Activated T-helper 1 cell treated with anti-CD3 and anti-CD28 coated beads, Interleukin-12 subunit alpha, Interleukin-12 subunit beta, Interleukin-2, Interleukin-4 antibody, amounts not matched to agents 30 ng/mL and 10 ng/mL and 1 ng/mL, durations not matched to agents 14 hours and 24 hours and 36 hours (primary cell): Measurements from ENCODE around the gene IFT122. TPM values are rescaled to one million over a fixed set of nuclear protein-coding genes. Genes with fewer than 3 reads are reported as not detected.
"Not testable (repeated sequence)": the region's sequence is repeated elsewhere in the genome, so short reads cannot be mapped to it uniquely, and the experiment has no call there.

Experiments
- DNase-seq: peaks from one replicate; pipeline ENCODE4 v3.0.0; 2021; ENCODE audit warnings: low spot score
- H3K27ac Mint-ChIP-seq: one replicate; pipeline ENCODE4 v1.8.0; 2021; ENCODE audit warnings: mild to moderate bottlenecking, mixed read lengths
- H3K27me3 Mint-ChIP-seq: one replicate; pipeline ENCODE4 v1.8.0; 2022; ENCODE audit warnings: mild to moderate bottlenecking, moderate library complexity, mixed read lengths; ENCODE audit not compliant: insufficient read depth
- H3K36me3 Mint-ChIP-seq: one replicate; pipeline ENCODE4 v1.8.0; 2021; ENCODE audit warnings: low read depth, mixed read lengths
- H3K4me1 Mint-ChIP-seq: one replicate; pipeline ENCODE4 v1.8.0; 2021; ENCODE audit warnings: low read depth, mixed read lengths
- H3K4me3 Mint-ChIP-seq: one replicate; pipeline ENCODE4 v1.8.0; 2021; ENCODE audit warnings: mild to moderate bottlenecking, moderate library complexity, mixed read lengths
- H3K9me3 Mint-ChIP-seq: one replicate; pipeline ENCODE4 v1.8.0; 2021; ENCODE audit warnings: mixed read lengths
- intact Hi-C: fragments of 100-400 bp; cut with micrococcal nuclease; formaldehyde crosslinking; loops from one replicate; pipeline ENCODE4 v1.15.1; 2024
- total RNA-seq: library from RNA; stranded (reverse); gene quantifications from 2 replicates; pipeline ENCODE4 v1.2.3, GENCODE V29; 2022

The IFT122 gene
- total RNA-seq, 1 donor from 2014 or later, result 10.0 TPM

DNA sequence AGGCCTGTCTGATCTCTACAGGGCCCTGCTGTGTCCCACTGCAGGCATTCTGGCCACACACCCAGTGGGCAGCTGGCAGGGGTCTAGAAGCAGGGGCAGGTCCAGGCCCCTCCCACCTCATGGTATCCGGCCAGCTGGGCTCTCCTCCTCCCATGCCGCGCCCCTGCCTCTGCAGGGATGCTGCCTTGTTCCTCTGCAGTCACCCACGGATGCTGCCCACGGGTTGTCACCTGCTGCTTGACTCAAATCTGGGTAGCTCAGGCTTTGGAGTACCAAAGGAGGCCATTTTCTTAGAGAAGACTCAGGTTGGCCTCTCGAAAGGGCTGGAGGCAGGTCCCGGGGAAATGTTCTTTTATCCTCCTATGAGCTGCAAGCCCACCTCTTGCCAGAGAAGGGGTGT, 36.6 kb upstream of the IFT122 start:
- Mint-ChIP-seq H3K9me3 (no peaks in the 10 kb centered on the region), H3K27ac (no peak overlapping the region)

DNA sequence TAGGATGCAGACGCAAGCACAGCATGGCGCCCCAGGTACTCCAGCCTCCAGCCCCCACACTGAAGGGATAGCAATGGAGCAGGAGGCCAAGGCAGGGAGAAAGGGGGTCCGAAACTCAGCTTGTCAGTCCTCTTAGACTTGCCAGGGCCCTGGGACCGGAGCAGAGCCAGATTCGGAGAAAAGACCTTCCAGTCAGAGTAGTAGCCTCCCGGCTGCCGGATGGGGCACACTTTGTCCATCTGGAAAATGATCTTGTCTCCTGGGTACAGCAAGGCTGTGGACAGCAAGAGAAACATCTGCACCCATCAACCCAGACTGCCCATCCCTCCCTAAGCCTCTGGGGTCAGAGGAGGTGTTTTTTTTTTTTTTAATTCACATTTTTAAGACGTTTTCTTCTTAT, 35.9 kb upstream of the IFT122 start:
- Mint-ChIP-seq H3K9me3 (no peaks in the 10 kb centered on the region), H3K4me3 (no peak overlapping the region), H3K27ac (no peak overlapping the region), H3K36me3 (no peaks in the 10 kb centered on the region), H3K27me3 (no peaks in the 10 kb centered on the region), H3K4me1 (peaks cover 7% of the 10 kb centered on the region)
- no peak for DNase-seq
- intact Hi-C loops, result no loop called here

More for the DNA sequence above, 36.6 kb upstream of the IFT122 start:
- Mint-ChIP-seq H3K4me3 (no peak overlapping the region), H3K27me3 (no peaks in the 10 kb centered on the region), H3K36me3 (no peaks in the 10 kb centered on the region), H3K4me1 (peaks cover 10% of the 10 kb centered on the region)
- DNase-seq, result no peak
- intact Hi-C loops, result no loop called here

DNA sequence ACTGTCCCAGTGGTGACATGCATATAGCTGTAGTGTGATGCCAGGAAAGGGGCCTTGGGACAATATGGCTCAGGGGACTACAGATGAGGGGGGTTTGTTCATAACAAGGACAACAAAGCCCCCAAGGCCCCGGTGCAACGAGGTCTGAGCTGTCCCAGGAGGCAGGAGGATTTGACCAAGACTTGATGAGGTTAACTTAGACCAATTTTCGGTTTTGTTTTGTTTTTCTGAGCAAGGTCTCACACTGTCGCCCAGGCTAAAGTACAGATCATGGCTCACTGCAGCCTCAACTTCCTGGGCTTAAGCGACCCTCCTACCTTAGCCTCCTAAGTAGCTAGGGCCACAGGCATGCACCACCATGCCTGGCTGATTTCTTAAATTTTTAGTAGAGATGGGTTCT, 35.4 kb upstream of the IFT122 start:
- Mint-ChIP-seq H3K27ac (no peak overlapping the region), H3K4me3 (no peak overlapping the region), H3K9me3 (no peaks in the 10 kb centered on the region), H3K4me1 (peaks cover 3% of the 10 kb centered on the region), H3K27me3 (no peaks in the 10 kb centered on the region), H3K36me3 (no peaks in the 10 kb centered on the region)
- no peak for DNase-seq
- intact Hi-C loops, result no loop called here

DNA sequence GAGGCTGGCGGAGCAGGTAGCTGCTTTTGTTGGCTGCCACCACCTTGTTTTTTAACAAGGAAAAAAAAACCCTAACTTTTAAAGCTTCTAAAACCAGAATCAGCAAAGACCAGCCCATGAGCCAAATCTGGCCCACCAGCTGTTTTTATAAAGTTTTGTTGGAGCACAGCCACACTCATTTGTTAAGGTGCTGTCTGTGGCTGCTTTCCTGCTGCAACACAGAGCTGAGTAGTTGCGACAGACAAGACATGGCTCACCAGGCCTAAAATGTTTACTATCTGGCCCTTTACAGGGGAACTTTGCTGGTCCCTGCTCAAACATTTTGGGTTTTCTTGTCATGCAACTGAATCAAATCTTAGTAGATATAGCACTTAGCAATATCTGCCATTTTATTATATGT, 30.5 kb upstream of the IFT122 start:
- Mint-ChIP-seq H3K9me3 (no peaks in the 10 kb centered on the region), H3K27me3 (peaks cover 6% of the 10 kb centered on the region), H3K4me1 (no peaks in the 10 kb centered on the region), H3K36me3 (no peaks in the 10 kb centered on the region), H3K4me3 (no peak overlapping the region), H3K27ac (no peak overlapping the region)
- intact Hi-C loops, result no loop called here
- no peak for DNase-seq

DNA sequence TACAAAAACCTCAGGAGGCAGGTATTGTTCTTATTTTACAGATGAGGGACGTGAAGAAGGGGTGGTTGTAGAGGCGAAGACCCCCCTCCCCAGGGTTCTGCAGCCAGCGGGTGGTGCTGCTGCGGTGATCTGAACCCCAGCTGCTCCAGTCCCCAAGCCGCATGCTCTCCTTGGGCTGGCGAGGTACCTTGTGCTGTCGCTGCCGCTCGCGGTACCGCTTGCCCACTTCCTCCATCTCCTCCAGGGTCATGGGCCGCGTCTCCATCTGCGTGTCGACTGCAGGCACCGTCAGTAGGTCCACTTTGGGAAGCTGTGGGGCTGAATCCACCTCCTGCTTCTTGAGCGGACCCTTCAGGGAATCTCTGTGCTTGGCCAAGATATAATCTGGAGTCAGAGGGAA, 29.1 kb upstream of the IFT122 start:
- intact Hi-C loops, result no loop called here
- no peaks in the 10 kb centered on the region for H3K4me1 Mint-ChIP-seq
- H3K27ac Mint-ChIP-seq, result no peak overlapping the region
- DNase-seq, result no peak
- H3K36me3 Mint-ChIP-seq, result no peaks in the 10 kb centered on the region
- peaks cover 6% of the 10 kb centered on the region for H3K27me3 Mint-ChIP-seq
- no peaks in the 10 kb centered on the region for H3K9me3 Mint-ChIP-seq
- no peak overlapping the region for H3K4me3 Mint-ChIP-seq

DNA sequence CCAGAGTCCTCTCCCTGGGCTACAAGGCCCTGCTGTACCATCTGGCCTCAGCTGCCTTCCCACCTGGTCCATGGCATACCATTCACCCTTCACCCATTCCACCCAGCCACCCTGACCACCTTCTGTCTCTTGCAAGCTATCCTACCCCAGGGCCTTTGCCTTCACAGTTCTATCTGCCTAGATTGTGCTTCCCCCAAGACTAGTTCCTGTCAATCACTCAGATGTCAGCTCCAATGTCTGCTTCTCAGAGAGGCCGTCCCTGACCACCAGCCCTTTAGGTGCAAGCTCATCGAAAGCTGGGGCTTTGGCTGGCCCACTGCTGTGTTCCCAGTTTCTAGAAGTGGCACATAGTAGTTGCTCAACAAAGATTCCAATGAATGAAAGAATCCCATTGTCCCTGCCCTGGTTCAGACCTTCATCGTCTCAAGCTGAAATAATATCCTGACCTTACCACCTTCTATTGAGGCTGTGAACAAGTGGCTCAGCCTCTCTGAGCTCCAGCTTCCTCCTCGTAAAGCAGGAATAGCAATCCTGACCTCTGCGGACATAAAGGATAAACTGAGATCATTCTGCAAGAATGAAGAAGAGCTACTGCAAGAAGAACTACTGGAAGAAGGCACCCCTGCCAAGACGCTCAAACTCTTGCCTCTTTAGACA, 27.4 kb upstream of the IFT122 start:
- H3K4me1 Mint-ChIP-seq, result no peaks in the 10 kb centered on the region
- intact Hi-C loops, result no loop called here
- no peak overlapping the region for H3K4me3 Mint-ChIP-seq
- H3K27me3 Mint-ChIP-seq, result peaks cover 6% of the 10 kb centered on the region
- H3K9me3 Mint-ChIP-seq, result no peaks in the 10 kb centered on the region
- H3K27ac Mint-ChIP-seq, result no peak overlapping the region
- DNase-seq, result no peak
- no peaks in the 10 kb centered on the region for H3K36me3 Mint-ChIP-seq

DNA sequence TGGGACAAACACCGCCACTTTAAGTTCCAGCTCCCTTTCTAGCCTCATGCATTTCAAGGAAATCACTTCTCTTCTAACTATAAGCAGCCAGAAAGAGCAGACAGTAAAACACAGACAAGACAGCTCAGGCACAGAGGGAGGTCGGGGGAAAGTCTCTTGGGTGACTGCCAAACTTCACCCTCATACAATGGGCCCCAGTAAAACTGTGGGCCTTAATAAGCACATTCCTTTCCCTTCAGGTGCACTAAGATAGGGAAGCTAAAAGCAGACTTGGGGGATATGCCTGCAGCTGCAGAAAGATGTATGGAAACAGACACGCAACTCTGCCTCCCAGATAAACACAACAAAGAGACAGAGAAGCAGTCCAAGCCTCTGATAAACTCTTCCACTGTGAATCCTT, 26.8 kb upstream of the IFT122 start:
- H3K9me3 Mint-ChIP-seq, H3K4me1 Mint-ChIP-seq, intact Hi-C loops, H3K27me3 Mint-ChIP-seq, H3K4me3 Mint-ChIP-seq, H3K36me3 Mint-ChIP-seq, DNase-seq, H3K27ac Mint-ChIP-seq: not testable (repeated sequence)

DNA sequence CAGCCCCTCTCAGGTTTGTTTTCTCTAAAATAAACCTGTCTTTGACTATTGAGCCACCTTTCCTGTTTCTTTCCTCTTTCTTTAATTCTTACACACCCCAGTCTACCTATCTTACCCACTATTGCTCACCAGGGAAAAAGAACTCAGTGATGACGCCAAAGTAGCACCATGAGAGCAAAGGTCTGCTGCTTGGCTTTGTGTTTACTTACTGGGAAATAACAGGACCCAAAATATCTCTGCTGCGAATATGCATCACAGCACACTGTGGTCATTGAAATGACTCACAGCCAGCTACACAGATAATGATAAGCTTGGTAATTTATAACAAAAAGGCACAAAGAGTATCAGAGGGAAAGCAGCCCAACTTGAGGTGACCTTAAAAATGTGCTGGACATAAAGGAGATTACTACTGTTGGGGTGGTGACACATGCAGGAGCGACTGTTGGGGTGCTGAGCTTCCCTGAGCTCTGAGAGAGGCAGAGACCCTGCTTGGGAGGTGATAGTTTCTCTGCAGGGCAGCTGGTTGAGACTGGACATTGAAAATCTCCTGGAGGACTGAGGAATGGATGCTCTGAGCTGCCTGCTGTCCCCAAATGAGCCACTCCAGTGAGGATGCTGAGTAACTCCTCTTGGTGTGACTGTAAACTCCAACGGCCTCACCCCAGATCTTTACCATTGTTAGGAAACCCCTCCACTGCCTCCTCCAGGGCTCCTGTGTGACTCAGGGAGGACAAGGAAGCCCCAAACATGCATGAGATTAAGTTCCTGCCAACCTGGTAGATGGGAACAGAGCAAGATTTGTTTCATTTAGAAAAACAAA, 26.1 kb upstream of the IFT122 start:
- Mint-ChIP-seq H3K4me1 (no peaks in the 10 kb centered on the region), H3K27me3 (peaks cover 6% of the 10 kb centered on the region), H3K36me3 (no peaks in the 10 kb centered on the region), H3K27ac (no peak overlapping the region), H3K9me3 (no peaks in the 10 kb centered on the region), H3K4me3 (no peak overlapping the region)
- intact Hi-C loops, result no loop called here
- DNase-seq, result no peak

DNA sequence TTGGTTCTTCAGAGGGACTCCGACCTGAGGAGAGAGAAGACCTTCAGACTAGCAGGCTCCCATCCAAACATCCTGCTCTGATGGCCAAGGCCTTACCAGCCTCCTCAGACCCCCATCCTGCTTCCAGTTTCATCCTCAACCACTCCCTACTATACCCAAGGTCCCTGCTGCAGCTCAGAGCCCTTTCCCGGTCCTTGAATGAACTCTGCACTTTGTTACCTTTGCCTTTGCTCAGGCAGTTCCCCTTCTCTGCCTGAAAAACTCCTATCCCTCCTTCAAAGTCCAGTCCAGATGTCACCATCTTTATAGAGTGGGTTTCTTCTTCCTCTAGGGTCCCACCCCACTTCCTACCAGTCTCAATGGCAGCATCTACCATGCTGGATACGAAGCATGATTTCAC, 24.6 kb upstream of the IFT122 start:
- H3K9me3 Mint-ChIP-seq, result no peaks in the 10 kb centered on the region
- intact Hi-C loops, result no loop called here

DNA sequence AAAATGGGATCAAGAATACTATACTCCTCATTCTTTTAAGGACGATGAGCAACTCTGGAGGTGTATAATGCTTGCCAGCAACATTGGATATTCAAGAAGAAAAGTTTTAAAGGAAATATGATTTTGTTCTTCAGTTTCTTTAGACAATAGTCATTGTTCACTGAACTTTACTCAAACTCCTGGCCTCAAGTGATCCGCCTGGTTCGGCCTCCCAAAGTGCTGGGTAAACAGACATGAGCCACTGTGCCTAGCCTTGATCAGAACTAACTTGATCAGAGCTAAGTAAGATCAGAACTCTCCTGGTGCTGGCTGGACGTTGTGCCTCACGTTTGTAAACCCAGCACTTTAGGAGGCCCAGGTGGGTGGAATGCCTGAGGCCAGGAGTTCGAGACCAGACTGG, 24.2 kb upstream of the IFT122 start:
- no peaks in the 10 kb centered on the region for H3K36me3 Mint-ChIP-seq
- intact Hi-C loops, result no loop called here
- no peak overlapping the region for H3K27ac Mint-ChIP-seq
- H3K9me3 Mint-ChIP-seq, result no peaks in the 10 kb centered on the region
- DNase-seq, result no peak
- no peaks in the 10 kb centered on the region for H3K4me1 Mint-ChIP-seq
- no peak overlapping the region for H3K4me3 Mint-ChIP-seq
- H3K27me3 Mint-ChIP-seq, result peaks cover 4% of the 10 kb centered on the region

More for the DNA sequence above, 24.6 kb upstream of the IFT122 start:
- Mint-ChIP-seq H3K27ac (no peak overlapping the region), H3K4me3 (no peak overlapping the region), H3K27me3 (peaks cover 6% of the 10 kb centered on the region), H3K36me3 (no peaks in the 10 kb centered on the region), H3K4me1 (no peaks in the 10 kb centered on the region)
- no peak for DNase-seq

DNA sequence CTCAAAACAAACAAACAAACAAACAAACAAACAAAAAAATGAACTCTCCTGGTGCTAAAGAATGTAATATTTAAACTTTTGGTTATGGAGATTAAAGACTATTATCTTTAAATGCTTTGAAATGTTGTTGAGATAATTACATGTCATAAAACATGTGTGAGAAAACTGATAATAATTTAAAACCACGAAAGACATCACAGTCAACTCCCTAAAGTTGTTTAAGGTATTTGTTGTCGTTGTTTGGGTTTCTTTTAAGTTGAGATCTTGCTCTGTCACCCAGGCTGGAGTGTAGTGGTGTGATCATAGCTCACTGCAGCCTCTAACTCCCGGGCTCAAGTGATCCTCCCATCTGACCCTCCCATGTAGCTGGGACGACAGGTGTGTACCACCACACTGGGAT, 23.6 kb upstream of the IFT122 start:
- Mint-ChIP-seq H3K27ac (no peak overlapping the region), H3K4me3 (no peak overlapping the region), H3K27me3 (peaks cover 4% of the 10 kb centered on the region), H3K4me1 (no peaks in the 10 kb centered on the region), H3K9me3 (no peaks in the 10 kb centered on the region), H3K36me3 (no peaks in the 10 kb centered on the region)
- intact Hi-C loops, result no loop called here
- DNase-seq, result no peak

DNA sequence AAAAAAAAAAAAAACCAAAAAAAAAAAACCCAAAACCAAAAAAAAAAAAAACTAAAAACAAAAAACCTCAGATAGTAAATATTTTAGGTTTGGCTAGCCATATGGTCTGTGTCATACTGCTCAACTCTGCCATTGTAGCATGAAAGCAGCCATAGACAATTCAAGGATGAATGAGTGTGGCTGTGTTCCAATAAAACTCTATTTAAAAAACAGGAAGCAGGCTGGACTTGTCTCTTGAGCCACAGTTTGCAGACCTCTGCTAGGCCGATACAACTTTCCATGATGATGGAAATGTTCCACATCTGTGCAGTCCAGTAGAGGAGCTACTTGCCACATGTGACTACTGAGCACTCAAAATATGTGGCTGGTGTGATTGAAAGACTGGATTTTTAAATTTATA, 22.7 kb upstream of the IFT122 start:
- peaks cover 3% of the 10 kb centered on the region for H3K27me3 Mint-ChIP-seq
- no peaks in the 10 kb centered on the region for H3K36me3 Mint-ChIP-seq
- H3K27ac Mint-ChIP-seq, result no peak overlapping the region
- intact Hi-C loops, result no loop called here
- no peaks in the 10 kb centered on the region for H3K4me1 Mint-ChIP-seq
- H3K4me3 Mint-ChIP-seq, result no peak overlapping the region
- no peak for DNase-seq
- no peaks in the 10 kb centered on the region for H3K9me3 Mint-ChIP-seq

DNA sequence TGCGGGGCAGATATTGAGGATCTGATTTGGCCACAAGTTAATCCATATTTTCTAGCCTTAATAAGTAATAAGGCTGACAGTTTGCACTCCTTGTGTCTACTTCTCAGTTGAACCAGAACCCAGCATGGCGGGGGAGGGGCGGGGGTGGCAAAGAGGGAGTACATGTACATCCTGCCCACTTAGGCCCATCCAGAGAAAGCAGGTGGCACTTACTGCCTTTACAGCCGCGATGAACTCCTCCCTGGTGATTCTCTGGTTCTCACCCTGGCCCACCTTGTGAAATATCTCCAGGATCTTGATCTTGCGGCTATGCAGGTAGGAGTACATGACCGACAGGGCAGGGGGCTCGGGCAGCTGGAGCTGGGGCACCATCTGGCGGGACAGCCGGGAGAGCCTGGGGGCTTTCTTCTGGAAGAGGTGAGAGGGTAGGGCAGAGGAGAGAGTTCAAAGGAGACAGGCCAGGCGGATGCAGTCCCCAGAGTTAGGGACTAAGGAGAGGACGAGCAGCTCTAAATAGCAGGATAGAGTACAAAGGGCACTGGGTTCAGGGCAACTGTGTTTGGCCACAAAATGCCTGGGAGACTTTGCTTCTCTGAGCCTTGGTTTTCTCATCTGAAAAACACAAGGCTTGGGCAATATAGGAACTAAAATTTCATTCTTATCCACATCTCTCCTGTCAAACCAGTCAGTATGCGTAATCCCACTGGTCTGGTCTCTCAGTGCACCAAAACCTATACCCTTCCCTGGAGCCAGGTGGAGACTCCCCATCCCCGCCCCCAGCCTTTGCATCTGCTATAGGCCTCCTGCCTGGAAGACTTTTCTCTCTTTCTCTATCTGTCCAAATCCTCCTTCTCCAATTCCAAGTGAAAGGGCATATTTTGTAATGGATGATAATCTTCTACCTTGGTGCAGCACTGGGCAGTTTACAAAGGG, 21.7 kb upstream of the IFT122 start:
- Mint-ChIP-seq H3K9me3 (no peaks in the 10 kb centered on the region), H3K4me3 (no peak overlapping the region), H3K36me3 (no peaks in the 10 kb centered on the region), H3K4me1 (no peaks in the 10 kb centered on the region), H3K27me3 (no peaks in the 10 kb centered on the region), H3K27ac (no peak overlapping the region)
- DNase-seq, result no peak
- intact Hi-C loops, result no loop called here
